Measurements from ENCODE around the gene NMB. TPM values are rescaled to one million over a fixed set of nuclear protein-coding genes. Genes with fewer than 3 reads are reported as not detected.

The NMB gene
- total RNA-seq, 1 donor, result 6.9 TPM

DNA sequence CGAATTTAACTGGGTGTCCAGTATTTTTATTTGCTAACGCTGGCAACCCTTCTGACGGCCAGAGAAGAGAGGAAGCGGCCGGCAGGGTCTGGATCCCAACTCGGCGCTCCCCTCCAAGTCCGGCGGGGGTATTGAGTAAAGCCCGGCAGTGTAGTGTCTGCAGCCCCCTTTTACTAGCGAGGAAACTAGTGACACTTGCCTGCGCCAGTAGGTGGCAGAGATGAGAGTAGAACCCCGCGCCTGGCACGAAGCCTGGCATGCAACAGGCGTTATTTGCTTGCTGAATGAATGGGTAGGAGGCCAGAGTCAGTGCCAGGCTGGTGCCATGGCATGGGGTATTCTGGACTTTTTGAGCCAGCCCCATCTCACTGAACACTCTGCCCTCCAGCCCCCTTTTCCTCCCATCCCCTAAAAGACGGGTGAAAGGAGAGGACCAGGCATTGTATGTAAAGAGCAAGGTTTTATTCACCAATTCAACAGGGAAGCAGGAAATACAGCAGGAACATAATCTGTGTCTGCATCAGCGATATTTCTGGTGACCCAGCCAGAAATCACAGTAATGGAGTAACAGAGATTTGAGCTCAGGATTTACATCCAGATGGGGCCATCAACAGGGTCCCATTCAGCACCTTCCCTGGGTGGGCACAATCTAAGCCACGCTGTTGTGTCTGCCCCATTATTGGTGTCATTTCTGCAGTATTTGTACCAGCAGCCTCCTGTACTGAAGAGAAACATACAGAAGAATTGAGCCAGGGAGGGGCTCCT, 3.1 kb downstream of the NMB start:
- Histone ChIP-seq H3K9me3 (ENCODE audit: low read depth, low read length) (no peaks in the 10 kb centered on the region), H3K4me2 (ENCODE audit: insufficient read depth, low read length) (peak overlapping the region; percentile 99), H3K4me1 (ENCODE audit: insufficient read depth, low read length) (peaks cover 34% of the 10 kb centered on the region), H3K36me3 (ENCODE audit: insufficient read depth, low read length) (peaks cover 19% of the 10 kb centered on the region), H2AFZ (ENCODE audit: low read length) (peak overlapping the region; percentile 91), H3K27me3 (ENCODE audit: insufficient read depth, low read length) (no peaks in the 10 kb centered on the region), H3K79me2 (ENCODE audit: insufficient read depth, low read length) (peaks cover 25% of the 10 kb centered on the region), H4K20me1 (ENCODE audit: insufficient read depth, low read length) (no peaks in the 10 kb centered on the region), H3K4me3 (ENCODE audit: insufficient read depth, low read length) (peak overlapping the region; percentile 86), H3K27ac (ENCODE audit: low read depth, low read length) (peak overlapping the region; percentile 77)
- TF ChIP-seq, protein P1, sequence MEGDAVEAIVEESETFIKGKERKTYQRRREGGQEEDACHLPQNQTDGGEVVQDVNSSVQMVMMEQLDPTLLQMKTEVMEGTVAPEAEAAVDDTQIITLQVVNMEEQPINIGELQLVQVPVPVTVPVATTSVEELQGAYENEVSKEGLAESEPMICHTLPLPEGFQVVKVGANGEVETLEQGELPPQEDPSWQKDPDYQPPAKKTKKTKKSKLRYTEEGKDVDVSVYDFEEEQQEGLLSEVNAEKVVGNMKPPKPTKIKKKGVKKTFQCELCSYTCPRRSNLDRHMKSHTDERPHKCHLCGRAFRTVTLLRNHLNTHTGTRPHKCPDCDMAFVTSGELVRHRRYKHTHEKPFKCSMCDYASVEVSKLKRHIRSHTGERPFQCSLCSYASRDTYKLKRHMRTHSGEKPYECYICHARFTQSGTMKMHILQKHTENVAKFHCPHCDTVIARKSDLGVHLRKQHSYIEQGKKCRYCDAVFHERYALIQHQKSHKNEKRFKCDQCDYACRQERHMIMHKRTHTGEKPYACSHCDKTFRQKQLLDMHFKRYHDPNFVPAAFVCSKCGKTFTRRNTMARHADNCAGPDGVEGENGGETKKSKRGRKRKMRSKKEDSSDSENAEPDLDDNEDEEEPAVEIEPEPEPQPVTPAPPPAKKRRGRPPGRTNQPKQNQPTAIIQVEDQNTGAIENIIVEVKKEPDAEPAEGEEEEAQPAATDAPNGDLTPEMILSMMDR (IDR thresholded peaks at IDR 0.05; ENCODE audit: extremely low read depth, low read depth, low read length), result peak; percentile 70
- peak; percentile 96 for DNase-seq (ENCODE audit: insufficient read length, low spot score, missing footprints)

DNA sequence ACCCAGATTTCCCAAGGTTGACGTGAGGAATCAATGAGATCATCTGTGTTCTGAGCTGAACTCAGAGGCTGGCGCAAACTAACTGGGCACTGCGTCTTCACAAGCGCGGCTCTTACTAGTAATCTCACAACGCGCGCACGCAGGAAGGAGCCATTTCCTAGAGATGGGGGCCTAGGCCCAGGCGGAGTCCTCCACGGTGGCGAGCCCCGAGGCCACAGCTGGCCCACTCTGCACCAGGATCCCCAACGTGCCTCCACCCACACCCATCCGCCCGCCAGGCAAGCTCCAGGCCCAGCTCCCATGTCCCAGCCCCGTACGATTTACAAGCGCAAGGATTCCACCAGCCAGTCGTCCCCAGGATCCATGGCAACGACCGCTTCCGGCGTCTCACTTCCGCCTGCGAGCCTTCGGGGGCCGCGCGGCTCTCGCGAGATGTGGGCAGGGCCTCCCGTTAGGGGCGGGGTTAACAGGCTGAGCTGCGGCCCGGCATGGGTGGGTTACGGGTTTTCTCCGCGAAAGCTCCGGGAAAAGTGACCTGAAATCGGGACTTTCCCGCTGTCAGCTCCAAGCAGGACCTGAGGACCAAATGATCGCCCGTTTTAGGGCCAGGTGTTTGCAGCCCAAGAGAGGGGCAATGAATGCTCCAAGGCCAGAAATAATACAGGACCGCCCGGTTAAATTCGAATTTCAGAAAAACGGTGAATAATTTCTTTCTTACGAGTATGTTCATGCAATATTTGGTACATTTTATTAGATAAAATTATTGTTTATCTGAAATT, 3.9 kb downstream of the NMB start, which contains the start of gene WDR73:
TSS of gene WDR73 (minus strand) at position 374 of the 779 bp plus-strand sequence. CDS start at position 365, 9 bp downstream.
- H3K79me2 ChIP-seq (ENCODE audit: insufficient read depth, low read length), result peaks cover 28% of the 10 kb centered on the region
- TF ChIP-seq, protein P1 (IDR thresholded peaks at IDR 0.05; ENCODE audit: extremely low read depth, low read depth, low read length), result no peak
- H3K4me3 ChIP-seq (ENCODE audit: insufficient read depth, low read length), result peak within 1 kb of the TSS; percentile 86
- H3K36me3 ChIP-seq (ENCODE audit: insufficient read depth, low read length), result peaks cover 23% of the 10 kb centered on the region
- no peaks in the 10 kb centered on the region for H3K27me3 ChIP-seq (ENCODE audit: insufficient read depth, low read length)
- peak within 1 kb of the TSS; percentile 77 for H3K27ac ChIP-seq (ENCODE audit: low read depth, low read length)
- DNase-seq (ENCODE audit: insufficient read length, low spot score, missing footprints), result peak; percentile 97
- peak within 1 kb of the TSS; percentile 91 for H2AFZ ChIP-seq (ENCODE audit: low read length)
- H4K20me1 ChIP-seq (ENCODE audit: insufficient read depth, low read length), result no peaks in the 10 kb centered on the region
- peak within 1 kb of the TSS; percentile 99 for H3K4me2 ChIP-seq (ENCODE audit: insufficient read depth, low read length)
- H3K4me1 ChIP-seq (ENCODE audit: insufficient read depth, low read length), result peaks cover 35% of the 10 kb centered on the region
- H3K9me3 ChIP-seq (ENCODE audit: low read depth, low read length), result no peaks in the 10 kb centered on the region

DNA sequence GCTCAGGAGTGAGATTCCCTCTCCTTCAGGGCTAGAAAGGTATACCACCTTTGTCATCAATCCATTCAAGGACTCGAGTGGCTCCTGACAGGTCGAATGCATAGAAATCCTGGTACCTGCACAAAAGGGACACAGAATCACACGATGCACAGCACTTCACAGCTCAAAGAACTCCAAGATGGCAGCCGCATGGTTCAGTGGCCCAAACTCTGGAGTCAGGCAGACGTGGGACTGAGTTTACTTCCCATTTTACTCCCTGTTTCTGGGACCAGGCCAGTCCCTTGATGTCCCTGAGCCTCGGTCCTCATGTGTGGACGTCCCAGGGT, 4.5 kb downstream of the NMB start:
- Histone ChIP-seq H3K4me1 (ENCODE audit: insufficient read depth, low read length) (peaks cover 33% of the 10 kb centered on the region), H3K27me3 (ENCODE audit: insufficient read depth, low read length) (no peaks in the 10 kb centered on the region), H3K4me3 (ENCODE audit: insufficient read depth, low read length) (peak overlapping the region; percentile 86), H4K20me1 (ENCODE audit: insufficient read depth, low read length) (no peaks in the 10 kb centered on the region), H3K36me3 (ENCODE audit: insufficient read depth, low read length) (peaks cover 29% of the 10 kb centered on the region), H3K79me2 (ENCODE audit: insufficient read depth, low read length) (peaks cover 28% of the 10 kb centered on the region), H2AFZ (ENCODE audit: low read length) (peak overlapping the region; percentile 91), H3K9me3 (ENCODE audit: low read depth, low read length) (no peaks in the 10 kb centered on the region), H3K27ac (ENCODE audit: low read depth, low read length) (peak overlapping the region; percentile 77), H3K4me2 (ENCODE audit: insufficient read depth, low read length) (peak overlapping the region; percentile 99)
- DNase-seq (ENCODE audit: insufficient read length, low spot score, missing footprints), result no peak
- TF ChIP-seq, protein P1 (IDR thresholded peaks at IDR 0.05; ENCODE audit: extremely low read depth, low read depth, low read length), result no peak

DNA sequence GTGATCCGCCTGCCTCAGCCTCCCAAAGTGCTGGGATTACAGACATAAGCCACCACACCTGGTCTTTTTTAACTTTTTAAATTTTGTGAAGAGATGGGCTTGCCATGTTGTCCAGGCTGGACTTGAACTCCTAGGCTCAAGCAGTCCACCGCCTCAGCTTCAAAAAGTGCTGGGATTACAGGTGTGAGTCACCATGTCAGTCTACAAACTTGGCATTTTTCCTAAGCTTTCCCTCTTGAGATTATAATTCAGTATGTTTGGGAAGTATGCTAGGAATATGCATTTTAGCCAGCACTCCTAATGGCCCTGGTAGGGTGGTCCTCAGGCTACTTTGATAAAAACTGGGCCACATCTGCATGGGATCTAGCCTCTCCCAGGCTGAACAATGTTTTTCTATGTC, 8.3 kb downstream of the NMB start:
- Histone ChIP-seq H3K4me1 (ENCODE audit: insufficient read depth, low read length) (peaks cover 20% of the 10 kb centered on the region), H3K4me3 (ENCODE audit: insufficient read depth, low read length) (no peak overlapping the region), H3K79me2 (ENCODE audit: insufficient read depth, low read length) (peaks cover 33% of the 10 kb centered on the region), H3K36me3 (ENCODE audit: insufficient read depth, low read length) (peaks cover 58% of the 10 kb centered on the region), H3K27me3 (ENCODE audit: insufficient read depth, low read length) (no peaks in the 10 kb centered on the region), H2AFZ (ENCODE audit: low read length) (no peak overlapping the region), H4K20me1 (ENCODE audit: insufficient read depth, low read length) (peaks cover 8% of the 10 kb centered on the region), H3K9me3 (ENCODE audit: low read depth, low read length) (no peaks in the 10 kb centered on the region), H3K27ac (ENCODE audit: low read depth, low read length) (no peak overlapping the region), H3K4me2 (ENCODE audit: insufficient read depth, low read length) (no peak overlapping the region)
- TF ChIP-seq, protein P1 (IDR thresholded peaks at IDR 0.05; ENCODE audit: extremely low read depth, low read depth, low read length), result no peak
- DNase-seq (ENCODE audit: insufficient read length, low spot score, missing footprints), result no peak
